ENCODE measurements around the gene EQTN. TPM values are rescaled to one million over a fixed set of nuclear protein-coding genes. Genes with fewer than 3 reads are reported as not detected.

Gene EQTN
- total RNA-seq (2012; rRNA removed) (not detected in 2 replicates), polyA plus RNA-seq (2012; rRNA removed) (not detected in 2 replicates), Bru-seq, nascent RNA (percentile 7 among the genes with signal in this experiment), BruChase-seq, experiment 1, labeled RNA remaining after a 6-hour chase (not detected), BruChase-seq, experiment 2, labeled RNA remaining after a 2-hour chase (percentile 7 among the genes with signal in this experiment)
- not detected in 2 replicates for polyA plus RNA-seq (2012; cell fraction: cytosol; rRNA removed)
- polyA plus RNA-seq (2012; cell fraction: nucleus; rRNA removed; ENCODE audit: low replicate concordance), result not detected in 2 replicates
- long read RNA-seq, result 0 reads

DNA sequence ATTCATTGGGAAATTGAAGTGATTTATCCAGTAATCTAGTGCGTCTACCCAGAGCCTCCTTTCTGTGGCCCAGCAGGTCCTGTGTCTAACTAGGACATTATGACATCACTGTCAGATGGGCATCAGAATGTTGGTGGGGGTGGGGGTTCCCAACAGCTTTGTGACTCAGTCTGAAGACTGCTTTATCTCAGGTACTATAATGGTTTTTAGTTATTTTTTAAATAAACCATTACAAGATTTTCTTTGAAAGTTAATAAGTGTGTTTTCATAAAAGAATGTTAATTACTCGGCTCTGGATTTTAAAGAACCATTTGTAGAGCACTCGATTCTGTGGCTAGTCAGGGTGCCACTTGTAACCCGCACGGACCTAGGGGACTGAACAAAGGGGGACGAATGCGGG is at the start of gene EQTN:
Gene EQTN, minus strand, starts transcription at position 101 of the 400 bp plus-strand sequence. Its CDS starts 95 bp downstream, at position 6.
- Histone ChIP-seq H3K9me3 (ENCODE audit: control insufficient read depth, insufficient read depth, low read length) (no peaks in the 10 kb centered on the region), H3K79me1 (ENCODE audit: low read depth in 1 of 2, low read length in 2 of 2) (no peaks in the 10 kb centered on the region), H2AK5ac (ENCODE audit: low read depth, low read length) (no peak within 1 kb of the TSS), H3K9me1 (ENCODE audit: insufficient read depth, low read length) (no peaks in the 10 kb centered on the region), H3K27me3 (ENCODE audit: control insufficient read depth, insufficient read depth, low read length) (peaks cover 7% of the 10 kb centered on the region), H4K91ac (ENCODE audit: insufficient read depth, low read depth, low read length) (no peak within 1 kb of the TSS), H2BK5ac (ENCODE audit: low read depth, low read length, poor library complexity, severe bottlenecking) (no peak within 1 kb of the TSS), H3K9ac (ENCODE audit: low read depth, low read length) (no peak within 1 kb of the TSS), H2AK9ac (replicated peaks; ENCODE audit: low read depth, low read length, poor library complexity) (no peak within 1 kb of the TSS), H4K20me1 (ENCODE audit: insufficient read depth, low read length) (no peaks in the 10 kb centered on the region), H4K5ac (ENCODE audit: low read depth, low read length) (no peak within 1 kb of the TSS), H2AFZ (replicated peaks; ENCODE audit: low read length, poor library complexity) (no peak within 1 kb of the TSS), H2BK15ac (ENCODE audit: low read depth, low read length) (no peak within 1 kb of the TSS), H3K36me3 (ENCODE audit: control insufficient read depth, insufficient read depth, low read length) (no peaks in the 10 kb centered on the region), H3K4me1 (ENCODE audit: control insufficient read depth, insufficient read depth, low read length) (no peaks in the 10 kb centered on the region), H4K8ac (ENCODE audit: low read depth in 2 of 2, low read length in 2 of 2) (no peak within 1 kb of the TSS), H2BK120ac (ENCODE audit: low read depth, low read length) (no peak within 1 kb of the TSS), H2BK20ac (ENCODE audit: low read depth, low read length) (no peak within 1 kb of the TSS), H3K27ac (ENCODE audit: insufficient read depth, low read length) (no peak within 1 kb of the TSS), H3K14ac (replicated peaks; ENCODE audit: low read depth, low read length) (no peak within 1 kb of the TSS), H3K18ac (ENCODE audit: low read depth, low read length) (no peak within 1 kb of the TSS), H3K56ac (ENCODE audit: extremely low read depth, insufficient read depth, low read length) (no peak within 1 kb of the TSS), H3K4ac (ENCODE audit: low read depth, low read length) (no peak within 1 kb of the TSS), H3K23ac (ENCODE audit: low read depth, low read length) (no peak within 1 kb of the TSS), H3K4me3 (ENCODE audit: insufficient read depth, low read depth, low read length) (no peak within 1 kb of the TSS), H3K4me2 (ENCODE audit: low read depth, low read length) (no peak within 1 kb of the TSS)
- no peak for ATAC-seq (ENCODE audit: low read depth)
- in situ Hi-C loops (cut with MboI; ENCODE audit: low sequenced_read_pairs), result no loop called here
- BruUV-seq (replicated peaks), result no TSS peak
- ChIA-PET CTCF (no interaction called here), POLR2A (ENCODE audit: unreplicated experiment) (no interaction called here)
- DNase-seq, result no peak
- dilution Hi-C loops (cut with HindIII; ENCODE audit: low sequenced_read_pairs, unreplicated experiment), result no loop called here
- no peak for TF ChIP-seq MXI1 (IDR thresholded peaks at IDR 0.05; ENCODE audit: borderline replicate concordance, low read depth, low read length)
- no peak for TF ChIP-seq SMC3 (IDR thresholded peaks at IDR 0.05; ENCODE audit: low read depth, low read length)
- TF ChIP-seq POLR2A (IDR thresholded peaks at IDR 0.05; ENCODE audit: low read depth, low read length), result no peak
- no peak for TF ChIP-seq FOS (IDR thresholded peaks at IDR 0.05; ENCODE audit: low read depth, low read length)
- no peak for TF ChIP-seq NFE2L2 (IDR thresholded peaks at IDR 0.05; ENCODE audit: low read depth, low read length)
- TF ChIP-seq BHLHE40 (IDR thresholded peaks at IDR 0.05; ENCODE audit: low read depth, low read length), result no peak
- no peak for TF ChIP-seq CEBPB (IDR thresholded peaks at IDR 0.05; ENCODE audit: low read depth, low read length)
- no peak for TF ChIP-seq RFX5 (IDR thresholded peaks at IDR 0.05; ENCODE audit: low read depth, low read length)
- intact Hi-C loops (cut with micrococcal nuclease), result no loop called here
- 75% methylated on average over 5 of the region's 7 CpGs; no CpG with 5 or more reads in 1 of the 2 experiments for WGBS, 2 experiments (ENCODE audit: extremely low coverage in 2 of 2, insufficient read length in 1 of 2)

Data from IMR-90 (cell line).